Stimulated activated CD4-positive, alpha-beta T cell treated with anti-CD3 and anti-CD28 coated beads, Interleukin-12 subunit alpha, Interleukin-12 subunit beta, amount 100 ng/mL, for 4 hours (primary cell): Measurements from ENCODE around the gene ZNF587B.
A peak's percentile ranks its signal among the peaks of the same experiment; 100 is the strongest.
"Not testable (repeated sequence)": the region's sequence is repeated elsewhere in the genome, so short reads cannot be mapped to it uniquely, and the experiment has no call there.

Experiments used
- DNase-seq: peaks from one replicate; pipeline ENCODE4 v3.0.0-alpha.2; 2020

Gene ZNF587B

DNA sequence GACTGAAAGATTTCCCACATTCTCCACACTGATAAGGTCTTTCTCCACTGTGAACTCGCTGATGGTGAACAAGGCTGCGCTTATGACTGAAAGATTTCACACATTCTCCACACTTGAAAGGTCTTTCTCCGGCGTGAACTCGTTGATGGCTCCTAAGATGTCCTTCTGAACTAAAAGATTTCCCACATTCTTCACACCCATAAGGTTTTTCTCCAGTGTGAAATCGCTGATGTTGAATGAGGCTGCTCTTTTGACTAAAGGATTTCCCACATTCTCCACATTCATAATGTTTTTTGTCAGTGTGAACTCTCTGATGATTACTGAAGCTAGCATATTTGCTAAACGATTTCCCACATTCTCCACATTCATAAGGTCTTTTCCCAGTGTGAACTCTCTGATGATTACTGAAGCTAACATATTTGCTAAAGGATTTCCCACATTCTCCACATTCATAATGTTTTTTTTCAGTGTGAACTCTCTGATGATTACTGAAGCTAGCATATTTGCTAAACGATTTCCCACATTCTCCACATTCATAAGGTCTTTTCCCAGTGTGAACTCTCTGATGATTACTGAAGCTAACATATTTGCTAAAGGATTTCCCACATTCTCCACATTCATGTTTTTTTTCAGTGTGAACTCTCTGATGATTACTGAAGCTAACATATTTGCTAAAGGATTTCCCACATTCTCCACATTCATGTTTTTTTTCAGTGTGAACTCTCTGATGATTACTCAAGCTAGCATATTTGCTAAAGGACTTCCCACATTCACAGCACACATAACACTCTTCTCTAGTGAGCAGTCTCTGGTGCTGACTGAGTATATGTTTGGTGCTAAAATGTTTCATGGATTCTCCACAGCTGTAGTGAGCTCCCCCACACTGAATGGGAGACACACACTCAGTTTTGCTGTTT lies 44.0 kb downstream of the ZNF587B start:
- DNase-seq: not testable (repeated sequence)

DNA sequence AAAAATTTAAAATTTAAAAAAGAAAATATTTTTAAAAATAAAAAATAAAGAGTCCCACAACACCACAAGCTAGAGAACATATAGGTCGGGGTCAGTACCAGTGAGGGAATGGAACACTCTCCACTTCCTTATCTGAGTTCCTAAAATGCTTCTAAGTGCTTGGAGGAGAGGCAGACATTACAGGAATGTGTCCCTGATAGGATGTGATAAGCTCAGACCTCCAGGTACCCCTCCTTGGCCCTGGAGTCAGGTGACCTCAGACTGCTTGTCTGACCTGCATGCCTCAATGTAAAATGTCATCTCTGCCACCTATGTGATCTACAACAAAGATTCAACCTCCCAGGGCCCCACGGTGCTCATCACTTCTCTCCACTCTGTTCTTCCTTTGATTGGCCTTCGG lies 55.9 kb downstream of the ZNF587B start:
- DNase-seq: no peak

DNA sequence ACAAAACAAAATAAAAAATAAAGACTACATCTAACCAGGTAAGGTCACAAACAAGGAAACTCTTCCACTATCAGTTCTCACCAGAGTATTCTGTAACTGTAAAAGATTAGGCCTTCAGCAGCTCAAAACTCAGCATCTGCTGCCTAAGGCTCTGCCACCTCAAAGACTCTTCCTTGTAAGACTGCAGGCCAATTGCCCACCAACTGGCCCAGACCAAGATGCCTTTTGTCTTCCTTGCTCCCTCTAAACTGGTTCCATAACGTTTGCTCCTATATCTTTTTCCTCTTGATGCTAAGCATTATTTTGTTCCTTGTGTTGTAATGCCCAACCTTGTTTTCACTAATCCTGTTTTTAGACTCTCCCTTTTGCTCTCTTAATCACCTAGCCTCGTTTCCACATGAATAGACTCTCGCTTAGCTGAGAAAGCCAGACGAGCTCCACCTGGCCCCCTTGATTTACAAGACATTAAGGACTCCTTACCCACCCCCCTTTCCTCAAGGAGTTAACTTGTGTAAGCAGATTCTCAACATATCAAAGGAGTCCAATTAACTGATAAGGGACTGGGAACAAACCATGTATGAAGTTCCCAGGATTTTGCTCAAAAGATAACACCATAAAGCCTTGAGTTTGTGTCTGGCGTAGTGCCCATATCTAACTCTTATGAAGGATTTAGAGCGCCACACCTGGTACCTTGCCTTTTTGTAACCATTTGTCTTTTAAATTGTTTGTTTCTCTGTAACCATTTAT lies 57.3 kb downstream of the ZNF587B start:
- DNase-seq: no peak

DNA sequence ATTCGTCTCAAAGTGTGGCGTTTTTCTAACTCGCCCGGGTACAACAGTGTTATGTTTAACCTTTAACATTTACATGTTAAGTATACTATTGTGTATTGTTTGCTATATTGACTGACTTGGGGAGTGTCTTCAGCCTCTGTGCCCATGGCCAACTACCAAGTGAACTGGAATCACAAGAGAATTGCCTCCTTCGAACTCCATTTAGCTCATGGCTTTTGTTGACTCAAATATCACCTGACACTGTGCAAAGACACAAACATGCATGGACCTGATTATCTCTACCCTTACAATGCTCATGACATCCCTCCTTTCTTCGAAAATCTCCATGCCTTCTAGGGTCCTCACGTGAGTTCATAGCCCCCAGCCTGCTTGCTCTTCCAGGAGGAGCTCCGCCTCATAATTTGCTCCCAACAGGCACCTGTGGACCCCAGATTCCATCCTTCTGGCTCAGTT lies 58.0 kb downstream of the ZNF587B start:
- no peak for DNase-seq

DNA sequence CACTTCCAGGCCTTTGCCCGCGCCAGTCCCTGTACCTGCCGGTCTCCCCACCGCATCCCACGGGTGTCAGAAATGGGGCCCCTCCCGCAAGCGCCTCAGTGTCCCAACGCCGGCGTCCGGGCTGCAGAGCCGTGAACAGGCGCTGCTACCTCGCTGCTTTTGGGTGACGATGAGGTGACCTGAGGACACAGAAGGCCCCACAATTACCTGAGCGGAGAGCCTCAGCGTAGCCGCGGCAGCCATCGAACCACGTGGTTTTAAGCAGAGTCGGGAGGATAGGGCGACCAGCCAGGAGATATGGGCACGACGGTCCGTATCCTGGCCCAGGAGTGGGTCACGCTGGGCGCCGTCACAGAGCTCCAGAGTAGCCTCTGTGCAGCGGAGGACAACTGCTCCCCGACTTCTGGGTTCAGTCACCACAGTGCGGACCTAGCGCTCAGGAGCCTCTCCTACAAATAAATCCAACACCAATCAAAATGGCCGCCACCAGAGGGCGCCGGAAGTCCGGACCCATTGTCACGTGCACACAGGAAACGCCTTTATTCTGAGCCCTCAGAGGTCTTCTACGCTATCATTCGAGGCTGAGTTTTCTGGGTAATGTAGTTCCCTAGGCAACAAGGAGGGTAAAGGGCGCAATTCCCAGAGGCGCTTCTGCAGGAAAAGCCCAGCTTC lies 58.6 kb downstream of the ZNF587B start, which contains the start of gene ZNF814:
Gene ZNF814, minus strand, starts transcription at position 478 of the 672 bp plus-strand sequence. Its CDS starts 235 bp downstream, at position 243.
- peak; percentile 75 for DNase-seq

DNA sequence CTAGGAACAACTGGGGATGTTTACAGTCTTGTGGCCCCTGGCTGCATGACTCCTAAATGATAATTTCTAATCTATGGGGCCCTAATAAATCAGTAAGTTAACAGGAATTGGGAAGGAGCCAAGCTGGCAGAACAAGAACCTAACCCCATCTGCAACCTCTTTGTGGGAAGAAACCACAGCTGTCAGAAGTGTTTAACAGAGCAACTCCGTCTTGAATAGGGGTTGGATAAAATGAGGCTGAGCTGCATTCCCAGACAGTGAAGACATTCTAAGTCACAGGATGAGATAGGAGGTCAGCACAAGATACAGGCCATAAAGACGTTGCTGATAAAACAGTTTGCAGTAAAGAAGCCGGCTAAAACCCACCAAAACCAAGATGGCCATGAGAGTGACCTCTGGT lies 60.6 kb downstream of the ZNF587B start:
- not testable (repeated sequence) for DNase-seq
